ENCODE results near the gene NKIRAS2. TPM values are rescaled to one million over a fixed set of nuclear protein-coding genes. Genes with fewer than 3 reads are reported as not detected.

Gene NKIRAS2
- total RNA-seq, 1 donor from 2014 or later, result 23.7 TPM

GRCh38 chr17:42001729-42002128, 18.2 kb upstream of the NKIRAS2 start:
- no peak overlapping the region for H3K9ac ChIP-seq
- H3K27ac Mint-ChIP-seq, result no peak overlapping the region
- H3K9me3 ChIP-seq (ENCODE audit: low read depth), result no peaks in the 10 kb centered on the region
- H3K36me3 ChIP-seq, result no peaks in the 10 kb centered on the region
- no peak for TF ChIP-seq EZH2phosphoT487 (IDR thresholded peaks at IDR 0.05)
- TF ChIP-seq EZH2 (IDR thresholded peaks at IDR 0.05), result no peak
- TF ChIP-seq, protein P1, sequence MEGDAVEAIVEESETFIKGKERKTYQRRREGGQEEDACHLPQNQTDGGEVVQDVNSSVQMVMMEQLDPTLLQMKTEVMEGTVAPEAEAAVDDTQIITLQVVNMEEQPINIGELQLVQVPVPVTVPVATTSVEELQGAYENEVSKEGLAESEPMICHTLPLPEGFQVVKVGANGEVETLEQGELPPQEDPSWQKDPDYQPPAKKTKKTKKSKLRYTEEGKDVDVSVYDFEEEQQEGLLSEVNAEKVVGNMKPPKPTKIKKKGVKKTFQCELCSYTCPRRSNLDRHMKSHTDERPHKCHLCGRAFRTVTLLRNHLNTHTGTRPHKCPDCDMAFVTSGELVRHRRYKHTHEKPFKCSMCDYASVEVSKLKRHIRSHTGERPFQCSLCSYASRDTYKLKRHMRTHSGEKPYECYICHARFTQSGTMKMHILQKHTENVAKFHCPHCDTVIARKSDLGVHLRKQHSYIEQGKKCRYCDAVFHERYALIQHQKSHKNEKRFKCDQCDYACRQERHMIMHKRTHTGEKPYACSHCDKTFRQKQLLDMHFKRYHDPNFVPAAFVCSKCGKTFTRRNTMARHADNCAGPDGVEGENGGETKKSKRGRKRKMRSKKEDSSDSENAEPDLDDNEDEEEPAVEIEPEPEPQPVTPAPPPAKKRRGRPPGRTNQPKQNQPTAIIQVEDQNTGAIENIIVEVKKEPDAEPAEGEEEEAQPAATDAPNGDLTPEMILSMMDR (IDR thresholded peaks at IDR 0.05), result no peak
- H3K9me3 Mint-ChIP-seq, result no peaks in the 10 kb centered on the region
- peaks cover 7% of the 10 kb centered on the region for H3F3A ChIP-seq (ENCODE audit: low read depth)
- peaks cover 2% of the 10 kb centered on the region for H3K4me1 Mint-ChIP-seq
- peaks cover 61% of the 10 kb centered on the region for H3K79me2 ChIP-seq (ENCODE audit: low read depth)
- DNase-seq (ENCODE audit: low spot score), result no peak
- H3K27ac ChIP-seq, result no peak overlapping the region
- no peaks in the 10 kb centered on the region for H3K27me3 Mint-ChIP-seq (ENCODE audit: insufficient read depth, low read depth)
- H2AFZ ChIP-seq (replicated peaks), result no peak overlapping the region
- H3K4me3 Mint-ChIP-seq, result no peak overlapping the region
- no peak overlapping the region for H3K4me2 ChIP-seq
- H3K4me3 ChIP-seq, result no peak overlapping the region
- H3K27me3 ChIP-seq, result no peaks in the 10 kb centered on the region
- peaks cover 18% of the 10 kb centered on the region for H3K36me3 Mint-ChIP-seq
- H4K20me1 ChIP-seq (ENCODE audit: low read depth), result peaks cover 41% of the 10 kb centered on the region
- no peaks in the 10 kb centered on the region for H3K4me1 ChIP-seq

- DNase-seq (ENCODE audit: low spot score), result no peak
- H3K4me3 ChIP-seq, result no peak overlapping the region
- H3K4me2 ChIP-seq, result no peak overlapping the region
- H3K4me3 Mint-ChIP-seq, result no peak overlapping the region
- H3K4me1 Mint-ChIP-seq, result peaks cover 2% of the 10 kb centered on the region
- H3K79me2 ChIP-seq (ENCODE audit: low read depth), result peaks cover 67% of the 10 kb centered on the region
- H4K20me1 ChIP-seq (ENCODE audit: low read depth), result peaks cover 47% of the 10 kb centered on the region
- H3F3A ChIP-seq (ENCODE audit: low read depth), result peaks cover 7% of the 10 kb centered on the region
- no peaks in the 10 kb centered on the region for H3K4me1 ChIP-seq
- no peaks in the 10 kb centered on the region for H3K27me3 Mint-ChIP-seq (ENCODE audit: insufficient read depth, low read depth)
- H3K9me3 ChIP-seq (ENCODE audit: low read depth), result no peaks in the 10 kb centered on the region
- no peak overlapping the region for H3K9ac ChIP-seq
- no peak overlapping the region for H3K27ac ChIP-seq
- TF ChIP-seq, protein P1 (IDR thresholded peaks at IDR 0.05), result no peak
- no peak for TF ChIP-seq EZH2phosphoT487 (IDR thresholded peaks at IDR 0.05)
- no peak for TF ChIP-seq EZH2 (IDR thresholded peaks at IDR 0.05)
- H2AFZ ChIP-seq (replicated peaks), result no peak overlapping the region
- H3K36me3 ChIP-seq, result no peaks in the 10 kb centered on the region
- peaks cover 17% of the 10 kb centered on the region for H3K36me3 Mint-ChIP-seq
- no peak overlapping the region for H3K27ac Mint-ChIP-seq
- H3K27me3 ChIP-seq, result no peaks in the 10 kb centered on the region
- no peaks in the 10 kb centered on the region for H3K9me3 Mint-ChIP-seq
These were observed 17.6 kb upstream of the NKIRAS2 start for GRCh38 chr17:42002175-42002791.

- H3K9ac ChIP-seq, result no peak overlapping the region
These were observed 17.0 kb upstream of the NKIRAS2 start for GRCh38 chr17:42002792-42003301.

More at GRCh38 chr17:42002792-42003301, 17.0 kb upstream of the NKIRAS2 start:
- peaks cover 47% of the 10 kb centered on the region for H4K20me1 ChIP-seq (ENCODE audit: low read depth)
- Mint-ChIP-seq H3K9me3 (no peaks in the 10 kb centered on the region), H3K27me3 (ENCODE audit: insufficient read depth, low read depth) (no peaks in the 10 kb centered on the region), H3K27ac (no peak overlapping the region), H3K36me3 (peaks cover 18% of the 10 kb centered on the region), H3K4me1 (peaks cover 2% of the 10 kb centered on the region), H3K4me3 (no peak overlapping the region)
- no peak overlapping the region for H3K27ac ChIP-seq
- peaks cover 7% of the 10 kb centered on the region for H3F3A ChIP-seq (ENCODE audit: low read depth)
- no peak overlapping the region for H3K4me2 ChIP-seq
- no peaks in the 10 kb centered on the region for H3K27me3 ChIP-seq
- TF ChIP-seq EZH2 (IDR thresholded peaks at IDR 0.05) (no peak), EZH2phosphoT487 (IDR thresholded peaks at IDR 0.05) (no peak)
- TF ChIP-seq, protein P1 (IDR thresholded peaks at IDR 0.05), result no peak
- no peaks in the 10 kb centered on the region for H3K9me3 ChIP-seq (ENCODE audit: low read depth)
- peaks cover 73% of the 10 kb centered on the region for H3K79me2 ChIP-seq (ENCODE audit: low read depth)
- no peaks in the 10 kb centered on the region for H3K36me3 ChIP-seq
- no peak for DNase-seq (ENCODE audit: low spot score)
- H3K4me1 ChIP-seq, result no peaks in the 10 kb centered on the region
- no peak overlapping the region for H2AFZ ChIP-seq (replicated peaks)
- no peak overlapping the region for H3K4me3 ChIP-seq

Measured in neural progenitor cell (in vitro differentiated cells).